GM19025 (cell line): Measurements from ENCODE around the gene CASZ1.

Experiments used
- ATAC-seq: cut with Tn5 transposase; IDR thresholded peaks from one replicate; pipeline ENCODE4 v1.9.1; 2021; ENCODE audit warnings: mild to moderate bottlenecking, low read depth, moderate library complexity; ENCODE audit not compliant: unreplicated experiment

CASZ1 gene

DNA sequence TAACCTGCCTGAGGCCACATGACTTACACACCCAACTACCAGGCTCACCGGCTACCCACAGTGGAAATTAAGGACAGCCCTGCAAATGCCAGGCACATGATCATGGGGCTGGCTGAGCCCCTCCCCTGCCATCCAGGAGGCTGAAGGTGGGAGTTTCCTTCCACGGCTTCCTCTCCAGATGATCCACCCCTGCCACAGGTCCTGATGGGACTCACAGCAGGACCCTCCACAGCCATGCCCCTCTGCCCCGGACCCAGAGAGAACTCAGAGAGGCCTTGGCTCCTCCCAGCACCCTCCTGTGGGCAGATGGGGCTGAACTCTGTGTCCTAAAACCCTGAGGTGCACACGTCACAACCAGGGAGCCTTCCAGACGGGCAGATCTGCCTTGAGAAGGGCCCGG lies 29.1 kb upstream of the CASZ1 start:
- no peak for ATAC-seq

DNA sequence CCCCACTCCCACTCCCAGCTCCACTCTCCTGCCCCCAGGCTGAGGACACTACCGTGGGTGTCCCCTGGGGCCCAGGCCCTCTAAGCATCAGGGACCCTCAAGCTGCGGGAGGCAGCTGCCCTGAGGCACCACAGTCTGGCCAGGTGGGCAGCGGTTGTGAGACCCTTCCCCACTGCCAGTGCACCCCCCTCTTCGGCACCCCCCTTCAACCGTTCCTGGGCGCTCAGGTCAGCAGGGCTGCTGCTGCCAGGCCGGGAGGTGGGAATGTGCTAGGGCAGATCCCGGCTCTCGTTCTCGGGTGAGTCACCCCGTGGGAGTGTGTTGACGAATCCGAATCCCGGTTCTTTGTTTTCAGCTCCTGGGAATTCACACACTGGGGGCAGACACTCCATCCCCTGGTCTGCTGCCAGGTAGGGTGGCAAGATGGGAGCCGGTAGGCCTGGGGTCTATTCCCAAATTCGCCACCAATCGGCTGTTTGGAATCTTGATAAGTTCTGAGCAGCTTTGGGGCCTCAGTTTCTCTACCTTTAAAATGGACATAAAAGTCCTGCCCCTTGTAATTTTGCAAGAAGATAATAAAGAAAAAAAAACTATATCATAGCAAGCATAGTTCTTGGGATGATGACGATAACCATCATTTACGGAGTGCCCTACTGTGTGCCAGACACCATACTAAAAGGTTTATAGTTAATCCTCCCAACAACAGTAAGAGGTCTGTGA lies 28.5 kb upstream of the CASZ1 start:
- ATAC-seq, result no peak

DNA sequence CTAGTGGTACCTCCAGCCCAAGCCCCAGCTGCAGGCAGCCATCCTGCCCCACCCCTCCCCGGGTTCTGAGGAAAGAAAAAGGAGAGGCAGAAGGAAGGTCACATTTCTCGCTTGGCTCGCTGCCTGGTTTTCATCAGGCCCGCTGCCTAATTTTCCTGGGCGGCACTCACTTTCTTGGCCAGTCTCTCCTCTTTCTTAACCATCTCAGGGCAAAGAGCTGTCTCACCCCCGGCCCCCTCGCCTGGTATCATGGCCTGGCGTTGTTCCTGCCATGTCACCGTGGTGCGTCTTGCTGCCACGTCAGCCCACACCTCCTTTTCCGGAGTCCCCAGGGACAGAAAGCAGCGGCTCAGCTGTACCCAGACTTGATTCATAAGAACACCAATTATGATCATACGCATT lies 26.6 kb upstream of the CASZ1 start:
- no peak for ATAC-seq

DNA sequence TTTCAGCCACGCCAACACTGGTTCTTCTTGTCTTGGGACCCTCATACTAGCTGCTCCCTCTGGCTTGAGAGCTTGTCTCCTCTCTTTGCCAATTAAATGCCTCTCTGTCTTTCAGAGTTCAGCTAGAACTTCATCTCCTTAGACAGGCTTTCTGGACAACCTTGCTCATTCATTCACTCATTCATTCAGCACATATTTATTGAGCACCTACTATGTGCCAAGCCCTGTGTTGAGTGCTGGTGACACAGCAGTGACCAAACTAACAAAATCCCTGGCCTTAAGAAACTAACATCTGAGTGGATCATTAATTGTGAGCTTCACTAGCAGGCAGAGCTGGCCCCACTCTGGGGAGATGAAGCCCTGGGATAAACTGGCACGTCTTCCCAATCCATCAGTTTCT lies 24.9 kb upstream of the CASZ1 start:
- ATAC-seq, result no peak

DNA sequence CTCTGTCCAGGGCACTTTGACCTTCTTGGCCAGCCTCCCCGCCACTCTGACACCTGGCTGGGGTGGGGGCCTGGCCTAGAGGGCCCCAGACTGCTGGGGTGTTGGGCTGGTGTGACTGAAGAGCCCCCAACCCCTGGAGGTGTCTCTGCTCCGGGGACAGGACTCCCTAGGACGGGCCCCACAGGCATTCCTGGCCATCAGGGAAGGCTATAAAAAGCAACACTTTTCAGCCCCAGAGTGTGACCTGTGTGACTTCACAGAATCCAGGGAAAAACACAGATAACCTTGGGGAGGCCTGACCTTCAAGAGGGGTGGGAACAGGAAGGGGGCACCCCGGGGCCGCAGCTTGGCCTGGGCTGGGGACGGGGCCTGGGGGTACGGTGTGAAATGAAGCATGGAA lies 24.0 kb upstream of the CASZ1 start:
- no peak for ATAC-seq

DNA sequence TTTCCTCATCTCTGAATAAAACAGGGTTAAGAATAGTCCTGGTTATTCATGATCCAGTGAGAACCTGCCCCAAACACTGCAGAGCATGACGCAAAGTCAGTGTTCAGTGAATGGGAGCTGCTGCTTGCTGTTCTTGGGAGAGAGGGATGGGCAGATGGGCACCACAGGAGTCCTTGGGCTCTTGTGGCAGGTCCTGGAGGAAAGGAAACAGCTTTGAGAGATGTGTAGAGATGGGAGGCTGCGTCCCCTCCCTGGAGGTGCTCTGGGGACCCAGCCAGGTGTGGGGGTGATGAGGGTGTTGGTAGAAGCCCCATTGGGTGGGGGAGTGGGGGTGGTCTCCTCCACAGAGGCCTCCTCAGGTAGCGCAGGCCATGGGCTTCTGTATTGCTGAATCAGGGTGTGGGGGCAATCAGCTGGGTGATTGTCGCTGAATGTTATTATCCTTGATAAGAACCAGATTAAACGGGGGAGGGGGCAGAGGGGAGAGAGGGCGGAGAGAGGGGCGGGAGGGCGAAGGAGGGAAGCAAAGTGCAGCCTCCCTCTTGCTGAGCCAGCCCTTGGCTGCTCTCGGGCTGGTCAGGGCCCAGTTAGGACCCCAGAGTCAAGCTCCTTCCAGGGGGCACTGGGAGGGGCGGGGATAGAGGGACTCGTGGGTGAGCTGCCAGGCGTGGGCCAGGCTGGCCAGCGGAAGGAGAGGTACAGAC lies 22.9 kb upstream of the CASZ1 start:
- no peak for ATAC-seq

DNA sequence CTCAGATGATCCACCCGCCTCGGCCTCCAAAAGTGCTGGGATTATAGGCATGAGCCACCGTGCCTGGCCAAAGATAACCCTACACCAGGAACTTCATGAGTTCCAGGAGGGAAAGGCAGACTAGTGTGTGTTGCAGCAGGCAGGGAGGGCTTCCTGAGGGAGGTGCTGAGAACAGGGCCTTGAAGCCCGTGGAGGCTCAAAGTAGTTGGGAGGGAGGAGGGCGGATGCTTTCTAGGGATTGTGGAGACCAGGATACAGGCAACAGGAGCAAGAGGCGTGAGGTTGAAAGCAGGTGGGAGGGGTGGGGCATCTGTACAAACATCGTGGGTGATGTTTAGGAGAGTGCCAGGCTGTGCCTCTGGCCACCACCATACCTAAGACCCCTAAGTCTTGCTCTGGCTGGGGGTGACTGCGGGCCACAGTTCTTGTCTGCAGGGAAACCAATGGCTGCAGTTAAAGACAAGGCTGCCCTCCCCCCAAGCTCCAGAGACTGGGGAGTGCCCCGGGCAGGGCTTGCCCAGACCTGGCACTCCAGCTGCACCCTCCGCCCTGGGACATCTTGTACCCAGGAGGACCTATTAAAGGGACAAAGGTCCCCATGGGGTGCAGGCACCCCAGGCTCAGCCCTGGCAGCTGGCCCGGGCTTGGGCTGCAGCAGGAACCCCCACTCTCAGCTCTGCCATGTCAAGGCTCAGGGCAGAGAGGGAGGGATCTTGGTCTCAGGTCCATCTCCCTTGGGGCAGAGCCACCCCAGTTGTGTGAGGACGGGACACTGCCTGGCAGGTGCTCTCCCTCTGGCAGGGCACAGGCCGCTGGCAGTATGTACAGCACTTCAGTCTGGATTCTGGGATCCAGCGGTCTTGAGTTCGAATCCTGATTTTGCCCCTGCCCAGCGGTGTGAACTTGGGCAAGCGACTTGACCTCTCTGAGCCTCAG lies 22.1 kb upstream of the CASZ1 start:
- no peak for ATAC-seq

DNA sequence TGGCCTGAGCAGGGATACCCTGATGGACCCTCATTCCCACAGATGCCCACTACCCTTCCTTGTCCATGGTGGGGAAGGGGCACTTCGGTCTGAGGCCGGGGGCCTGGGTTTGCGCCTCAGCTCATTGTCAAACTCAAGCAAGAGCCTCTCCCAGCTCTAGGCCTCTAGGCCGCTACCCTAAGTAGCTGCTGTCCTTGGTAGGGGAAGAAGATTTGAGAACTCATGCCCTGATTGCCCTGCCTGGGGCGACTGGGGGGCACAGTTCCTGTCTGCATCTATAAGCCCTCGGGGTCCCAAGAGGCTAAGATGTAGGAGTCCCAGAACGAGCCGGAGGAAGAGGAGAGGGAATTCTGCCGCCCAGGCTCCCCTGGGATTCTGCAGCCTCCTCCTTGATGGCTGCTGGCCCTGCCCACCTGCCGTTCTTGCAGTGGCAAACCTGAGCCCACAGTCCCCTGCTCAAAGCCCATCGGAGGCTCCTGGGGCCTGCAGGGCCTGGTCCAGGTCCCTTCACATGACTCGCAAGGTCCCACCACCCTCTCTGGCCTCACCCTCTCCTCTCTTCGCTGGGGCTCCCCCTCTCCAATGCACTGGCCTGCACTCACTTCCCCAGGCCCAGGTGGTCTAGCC lies 20.4 kb upstream of the CASZ1 start:
- no peak for ATAC-seq

DNA sequence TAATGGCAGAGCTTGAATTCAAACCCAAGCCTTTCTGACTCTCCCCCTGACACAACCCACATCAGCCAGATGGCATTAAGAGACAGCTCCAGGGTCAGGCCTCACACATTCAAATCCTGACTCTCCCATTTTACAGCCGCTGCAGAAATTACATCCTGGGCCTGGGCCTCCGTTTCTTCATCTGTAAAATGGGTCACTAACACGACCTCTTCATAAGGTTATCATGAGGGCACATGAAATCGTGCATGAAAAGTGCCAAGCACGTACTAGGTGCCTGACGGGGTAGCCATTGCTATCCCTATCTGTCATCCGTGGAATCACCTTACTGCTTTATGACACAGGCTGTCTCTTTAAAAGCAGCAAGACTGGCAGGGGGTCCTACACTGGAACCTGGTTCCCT lies 19.8 kb upstream of the CASZ1 start:
- ATAC-seq, result no peak

DNA sequence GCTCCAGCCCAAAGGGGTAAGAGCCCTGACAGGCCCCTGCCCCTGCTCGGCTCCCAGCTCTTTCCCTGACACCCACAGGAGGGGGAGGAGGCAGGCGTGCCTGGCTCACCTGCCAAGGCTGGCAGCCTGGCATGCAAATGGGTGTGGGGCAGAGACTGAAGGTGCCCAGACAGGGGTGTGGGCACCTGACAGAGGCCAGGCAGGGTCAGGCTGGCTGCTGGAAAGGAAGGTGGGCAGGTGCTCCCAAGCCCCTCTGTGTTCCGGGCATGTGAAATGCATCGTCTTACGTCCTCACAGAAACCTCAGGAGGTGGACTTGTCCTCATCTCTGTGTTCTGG lies 19.4 kb upstream of the CASZ1 start:
- no peak for ATAC-seq

DNA sequence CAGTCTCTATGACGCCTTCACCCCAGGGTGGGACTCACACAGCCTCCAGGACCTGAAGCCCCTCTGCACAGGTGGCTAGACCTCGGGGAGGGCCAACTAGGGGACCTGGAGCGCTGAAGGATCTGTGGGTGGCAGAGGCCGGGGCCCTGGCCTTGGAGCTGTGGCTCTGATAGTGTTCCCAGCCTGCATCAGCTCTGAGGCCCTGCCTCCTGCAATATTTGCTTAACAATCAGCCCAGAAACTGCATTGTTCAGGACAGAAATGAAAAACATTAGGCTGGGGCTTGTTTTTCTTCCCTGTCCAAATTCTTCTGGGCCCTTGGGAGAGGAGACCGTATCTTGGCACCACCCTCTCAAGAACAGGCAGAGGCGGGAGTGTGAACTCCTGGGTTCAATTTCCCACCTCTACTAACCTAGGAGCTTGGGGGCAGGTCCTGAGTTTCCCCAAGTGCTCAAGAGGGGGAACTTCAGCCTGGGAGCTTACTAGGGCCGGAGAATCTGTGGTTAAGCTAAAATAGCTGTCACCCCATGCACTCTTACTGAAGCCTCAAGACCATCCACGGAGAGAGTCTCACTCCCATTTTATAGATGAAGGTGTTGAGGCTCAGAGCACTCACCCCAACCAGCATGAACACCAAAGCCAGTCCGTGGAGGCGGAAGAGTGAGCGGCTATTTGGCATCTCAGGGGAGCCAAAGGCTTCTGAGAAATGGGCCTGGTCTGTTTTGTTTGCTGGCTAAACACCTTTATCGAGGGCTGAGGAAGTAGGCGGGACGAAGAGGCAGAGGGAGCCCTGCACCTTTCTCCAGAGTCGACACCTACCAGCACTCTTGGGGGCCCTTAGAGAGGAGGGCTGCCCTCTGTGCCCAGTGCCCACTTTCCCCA lies 18.8 kb upstream of the CASZ1 start:
- ATAC-seq, result no peak

DNA sequence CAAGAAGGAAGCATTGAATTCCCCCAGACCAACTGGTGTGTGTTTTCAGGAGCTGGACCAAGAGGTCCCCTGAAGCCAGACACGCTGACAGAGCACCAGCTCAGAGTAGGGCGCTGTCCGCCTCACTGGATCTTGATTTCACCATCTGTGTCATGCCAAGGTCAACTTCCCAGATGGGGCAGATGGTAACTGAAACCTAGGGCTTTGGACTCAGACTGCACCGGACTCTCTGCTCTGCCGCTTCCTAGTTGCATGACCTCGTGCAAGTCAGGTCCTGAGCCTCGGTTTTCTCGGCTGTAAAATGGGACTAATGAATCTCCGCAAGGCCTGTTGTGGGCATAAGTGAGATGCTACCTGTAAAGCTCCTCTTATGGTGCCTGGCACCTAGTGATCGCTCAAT lies 17.9 kb upstream of the CASZ1 start:
- ATAC-seq, result no peak

DNA sequence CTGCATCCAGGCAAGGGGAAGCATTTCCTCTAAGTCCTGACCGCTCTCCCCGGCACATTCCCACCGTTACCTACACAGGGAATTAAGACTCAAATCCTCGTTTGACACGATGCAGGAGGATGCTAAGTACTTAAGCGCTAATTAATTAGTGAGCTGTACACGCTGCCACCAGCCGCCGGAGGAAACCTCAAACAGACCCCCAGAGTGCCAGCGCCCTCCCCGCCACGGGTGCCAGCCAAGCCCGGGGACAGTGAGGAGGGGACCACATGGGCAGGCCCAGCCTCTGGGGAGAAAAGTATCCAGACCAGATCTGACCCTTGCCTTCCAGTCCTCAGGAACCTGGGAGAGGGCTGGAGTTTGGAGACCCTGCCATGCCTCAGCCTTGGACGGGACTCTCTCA lies 17.4 kb upstream of the CASZ1 start:
- no peak for ATAC-seq

DNA sequence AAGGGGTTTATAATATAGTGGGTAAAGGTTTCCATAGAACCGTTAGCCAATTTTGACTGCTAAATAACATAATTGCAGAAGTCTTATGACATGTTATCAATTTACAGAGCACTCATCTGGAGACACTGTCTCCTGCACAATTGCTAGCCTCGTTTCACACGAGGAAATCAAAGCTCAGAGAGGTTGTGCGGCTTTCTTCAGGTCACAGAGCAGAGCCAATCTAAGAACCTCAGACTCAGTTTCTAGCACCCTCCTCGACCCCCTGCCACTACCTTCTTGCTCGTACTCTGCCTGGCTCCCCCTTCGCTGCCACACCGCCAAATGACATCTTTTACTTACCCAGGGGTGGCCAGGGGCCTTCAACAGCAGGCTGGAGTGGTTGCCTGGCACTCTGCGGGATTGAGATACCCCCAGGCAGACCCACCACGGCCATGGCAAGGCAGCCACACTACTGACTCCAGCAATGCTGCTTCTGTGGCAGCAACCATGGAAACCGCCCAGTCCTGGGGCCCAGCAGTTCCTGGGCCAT lies 16.0 kb upstream of the CASZ1 start:
- no peak for ATAC-seq

DNA sequence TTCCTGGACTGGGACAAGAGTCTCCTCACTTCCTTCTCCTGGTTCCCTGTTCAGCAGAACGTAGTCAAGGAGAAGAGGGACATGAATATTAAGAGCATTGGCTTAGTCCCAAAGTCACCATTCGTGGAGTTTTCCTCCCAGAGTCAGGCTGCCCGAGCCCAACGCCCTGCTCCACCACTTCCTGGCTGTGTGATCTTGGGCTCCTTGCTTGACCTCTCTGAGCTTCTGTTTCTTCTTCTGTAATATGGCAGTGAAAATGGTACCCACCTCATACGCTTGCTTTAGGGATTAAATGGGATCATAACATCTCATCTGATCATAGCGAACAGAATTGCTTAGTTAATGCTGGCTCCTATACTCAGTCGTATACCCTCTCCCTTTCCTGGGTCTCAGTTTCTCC lies 12.0 kb upstream of the CASZ1 start:
- ATAC-seq, result no peak

DNA sequence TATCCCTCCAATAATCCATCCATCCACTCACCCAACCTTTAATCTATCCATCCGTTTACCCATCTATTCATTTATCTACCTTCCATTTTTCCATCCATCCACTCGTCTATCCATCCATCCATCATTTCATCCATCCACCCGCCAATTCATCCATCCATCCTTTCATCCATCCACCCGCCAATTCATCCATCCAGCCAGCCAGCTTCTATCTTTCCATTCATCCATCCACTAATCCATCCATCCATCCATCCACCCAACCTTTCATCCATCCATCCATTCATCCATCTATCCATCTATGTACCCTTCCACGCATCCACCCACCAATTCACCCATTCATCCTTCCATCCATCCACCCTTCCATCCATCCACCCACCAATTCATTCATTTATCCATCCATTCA lies 10.5 kb upstream of the CASZ1 start:
- ATAC-seq, result no peak

DNA sequence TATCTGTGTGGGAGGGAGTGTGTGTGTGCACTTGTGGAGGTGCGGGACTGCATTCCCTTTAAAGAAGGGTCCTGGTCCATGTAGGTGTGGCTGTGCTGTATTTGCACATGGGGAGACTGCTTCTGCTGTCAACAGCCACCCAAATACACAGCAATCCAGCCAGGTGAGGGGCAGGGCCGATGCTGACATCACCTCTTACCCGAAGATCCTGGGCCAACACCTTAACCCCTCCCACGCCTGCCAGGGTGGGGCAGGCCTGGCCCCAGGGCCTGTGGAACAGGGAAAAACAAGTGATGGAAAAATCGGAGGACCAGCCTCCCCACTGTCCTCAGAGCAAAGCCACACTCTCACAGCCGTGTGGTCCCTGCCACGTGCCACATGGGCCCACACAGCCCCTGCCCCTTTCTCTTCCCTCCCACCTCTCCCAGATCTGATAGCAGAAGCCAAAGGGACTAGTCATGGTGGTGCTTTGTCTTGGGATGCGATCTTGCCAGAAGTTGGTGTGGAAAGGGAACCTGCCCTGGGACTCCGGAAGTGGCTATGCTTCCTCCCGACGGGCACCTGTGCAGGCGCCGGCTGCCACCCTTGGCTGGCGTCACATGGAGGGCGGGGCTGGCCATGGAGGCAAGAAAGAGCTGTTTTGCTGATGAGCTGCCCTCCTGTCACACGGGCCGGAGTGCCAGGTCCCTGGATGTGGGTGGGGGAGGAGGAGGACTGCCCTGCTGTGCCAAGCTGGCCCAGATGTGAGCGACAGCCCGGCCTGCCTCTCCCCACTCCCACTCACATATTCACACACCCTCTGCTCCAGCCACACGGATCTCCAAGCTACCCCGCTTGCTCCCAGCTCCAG lies 7.8 kb upstream of the CASZ1 start:
- ATAC-seq, result no peak

DNA sequence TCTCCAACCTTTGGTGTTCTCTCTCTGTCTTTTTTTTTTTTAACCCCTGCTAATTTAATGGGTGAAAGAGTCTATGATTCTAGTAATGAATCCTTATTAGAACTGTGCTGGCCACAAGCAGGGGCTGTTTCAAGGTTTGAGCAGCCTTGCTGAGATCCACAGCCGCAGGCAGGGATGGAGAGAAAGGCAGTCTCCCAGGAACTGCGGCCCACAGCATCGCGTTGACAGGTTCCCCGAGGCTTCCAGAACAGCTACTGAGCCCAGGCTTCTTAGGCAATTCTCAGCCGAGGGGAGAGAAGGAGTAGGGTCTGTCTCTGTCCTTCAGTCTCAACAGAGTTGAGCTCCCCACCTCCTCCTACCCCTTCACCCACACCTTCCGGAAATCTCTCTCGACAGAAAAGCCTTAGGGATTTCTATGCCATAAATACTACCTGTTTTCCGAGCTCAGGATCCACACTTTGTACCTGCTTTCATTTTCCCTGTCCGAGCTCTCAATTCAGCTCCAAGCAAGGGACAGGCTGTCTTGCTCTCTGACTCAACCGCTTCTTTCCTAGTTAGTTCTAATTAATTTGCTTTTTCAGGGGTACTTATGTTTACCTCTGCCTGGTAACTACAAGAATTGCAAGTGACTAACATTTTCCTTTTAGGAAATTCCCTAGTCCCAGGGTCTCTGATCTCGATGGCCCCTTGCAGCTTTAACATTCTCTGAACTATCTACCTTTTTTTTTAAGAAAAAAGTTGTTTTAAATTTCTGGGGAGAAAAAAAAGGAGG lies 6.7 kb upstream of the CASZ1 start:
- no peak for ATAC-seq
